ENCODE measurements around the gene SCIN. TPM values are rescaled to one million over a fixed set of nuclear protein-coding genes. Genes with fewer than 3 reads are reported as not detected.
"Not testable (repeated sequence)": the region's sequence is repeated elsewhere in the genome, so short reads cannot be mapped to it uniquely, and the experiment has no call there.

The SCIN gene
- not detected in 2 replicates for total RNA-seq (2014; rRNA removed; shearing (Covaris generic))

DNA sequence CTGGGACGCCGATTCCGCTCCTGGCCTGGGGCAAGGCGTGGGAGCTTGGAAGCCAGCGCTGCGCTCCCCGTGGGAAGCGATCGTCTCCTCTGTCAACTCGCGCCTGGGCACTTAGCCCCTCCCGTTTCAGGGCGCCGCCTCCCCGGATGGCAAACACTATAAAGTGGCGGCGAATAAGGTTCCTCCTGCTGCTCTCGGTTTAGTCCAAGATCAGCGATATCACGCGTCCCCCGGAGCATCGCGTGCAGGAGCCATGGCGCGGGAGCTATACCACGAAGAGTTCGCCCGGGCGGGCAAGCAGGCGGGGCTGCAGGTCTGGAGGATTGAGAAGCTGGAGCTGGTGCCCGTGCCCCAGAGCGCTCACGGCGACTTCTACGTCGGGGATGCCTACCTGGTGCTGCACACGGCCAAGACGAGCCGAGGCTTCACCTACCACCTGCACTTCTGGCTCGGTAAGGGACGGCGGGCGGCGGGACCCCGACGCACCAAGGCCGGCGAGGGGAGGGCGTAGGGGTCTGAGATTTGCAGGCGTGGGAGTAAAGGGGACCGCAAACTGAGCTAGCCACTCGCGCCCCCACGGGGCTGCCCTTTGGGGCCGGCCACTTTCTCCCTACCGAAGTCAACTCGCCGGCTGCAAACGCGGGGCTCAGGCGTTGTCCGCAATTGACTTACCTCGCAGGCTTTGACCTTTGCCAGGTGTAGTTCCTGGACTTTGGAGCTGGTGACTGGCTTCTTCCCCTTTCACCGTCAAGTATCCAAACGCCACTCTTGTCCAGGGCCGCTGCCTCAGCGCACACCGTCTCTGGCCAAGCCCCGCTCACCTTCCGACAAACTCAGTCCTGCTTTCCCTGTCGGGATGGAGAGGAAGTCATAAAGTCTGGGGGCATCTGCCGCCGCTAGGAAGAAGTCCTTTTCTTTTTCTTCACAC lies at the start of gene SCIN:
Gene SCIN, plus strand, starts transcription at position 187 of the 928 bp plus-strand sequence. Its CDS starts 67 bp downstream, at position 254.
- DNase-seq (ENCODE audit: low spot score), result no peak

DNA sequence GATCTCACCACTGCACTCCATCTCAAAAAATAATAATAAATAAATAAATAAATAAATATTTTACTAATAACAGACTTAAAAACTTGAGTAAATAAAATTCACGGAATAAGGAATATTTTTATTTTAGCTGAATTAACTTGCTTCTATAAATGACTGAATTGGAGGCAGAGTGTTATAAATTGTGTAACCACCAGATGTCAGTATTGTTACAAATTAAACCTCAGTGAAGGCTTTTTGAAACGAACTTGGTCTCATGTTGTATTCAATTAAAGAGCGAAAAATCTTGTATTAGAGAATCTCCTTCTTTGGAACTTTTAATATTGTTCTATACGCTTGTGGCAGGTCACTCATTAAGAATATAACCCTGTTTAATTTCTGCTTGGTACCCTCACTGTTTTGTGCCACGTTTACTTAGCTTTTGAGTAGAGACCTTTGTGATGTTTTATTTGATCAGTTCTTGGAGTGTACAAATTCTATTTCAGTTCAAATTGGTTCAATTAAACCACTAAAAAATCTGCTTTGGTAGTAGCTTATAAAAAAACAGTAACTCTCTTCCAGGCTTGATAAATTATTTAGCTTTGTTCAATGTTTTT lies 45.6 kb upstream of the SCIN start:
- DNase-seq (ENCODE audit: low spot score), result peak; percentile 56

DNA sequence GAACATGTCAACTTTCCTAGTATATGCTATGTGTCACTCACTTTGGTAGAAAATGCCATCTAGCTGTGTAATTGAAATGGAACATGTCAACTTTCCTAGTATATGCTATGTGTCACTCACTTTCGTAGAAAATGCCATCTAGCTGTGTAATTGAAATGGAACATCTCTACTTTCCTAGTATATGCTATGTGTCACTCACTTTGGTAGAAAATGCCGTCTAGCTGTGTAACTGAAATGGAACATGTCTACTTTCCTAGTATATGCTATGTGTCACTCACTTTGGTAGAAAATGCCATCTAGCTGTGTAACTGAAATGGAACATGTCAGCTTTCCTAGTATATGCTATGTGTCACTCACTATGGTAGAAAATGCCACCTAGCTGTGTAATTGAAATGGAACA lies 43.8 kb upstream of the SCIN start:
- DNase-seq (ENCODE audit: low spot score), result not testable (repeated sequence)

DNA sequence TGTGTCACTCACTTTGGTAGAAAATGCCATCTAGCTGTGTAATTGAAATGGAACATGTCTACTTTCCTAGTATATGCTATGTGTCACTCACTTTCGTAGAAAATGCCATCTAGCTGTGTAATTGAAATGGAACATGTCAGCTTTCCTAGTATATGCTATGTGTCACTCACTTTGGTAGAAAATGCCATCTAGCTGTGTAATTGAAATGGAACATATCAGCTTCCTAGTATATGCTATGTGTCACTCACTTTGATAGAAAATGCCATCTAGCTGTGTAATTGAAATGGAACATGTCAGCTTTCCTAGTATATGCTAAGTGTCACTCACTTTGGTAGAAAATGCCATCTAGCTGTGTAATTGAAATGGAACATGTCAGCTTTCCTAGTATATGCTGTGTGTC lies 42.9 kb upstream of the SCIN start:
- not testable (repeated sequence) for DNase-seq (ENCODE audit: low spot score)

DNA sequence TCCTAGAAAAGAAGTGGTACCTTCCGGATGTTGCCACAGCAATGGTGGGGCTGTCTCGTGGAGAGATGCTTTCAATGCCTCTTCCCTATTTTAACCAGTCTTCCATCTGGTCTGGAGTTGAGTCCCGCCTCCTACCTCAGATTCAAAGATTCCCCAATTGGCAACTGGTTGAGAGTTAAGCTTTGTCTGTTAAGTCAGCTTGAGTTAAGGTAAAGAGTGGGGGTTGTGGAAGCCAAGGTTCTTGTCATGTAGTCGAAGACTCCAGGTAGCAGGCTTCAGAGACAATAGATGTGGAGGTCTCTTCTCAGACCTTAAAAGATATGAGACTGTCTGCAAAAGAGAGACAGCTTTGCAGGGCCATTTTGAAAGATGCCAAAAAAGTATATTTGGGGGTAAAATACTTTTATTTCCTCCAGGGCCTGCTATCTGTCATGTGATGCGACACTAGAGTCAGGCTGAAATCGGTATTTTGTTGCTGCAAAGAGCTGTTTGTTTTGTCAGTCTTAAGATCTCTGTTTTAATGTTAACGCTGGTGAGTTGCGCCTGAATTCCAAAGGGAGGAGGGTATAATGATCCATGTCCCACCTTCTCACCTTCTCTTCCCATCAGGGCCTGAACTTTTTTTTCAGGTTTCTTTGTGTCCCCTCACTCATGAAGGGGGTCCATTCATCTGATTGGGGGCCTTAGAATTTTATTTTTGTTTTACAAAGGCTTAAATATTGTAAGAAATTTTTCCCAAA lies 40.4 kb upstream of the SCIN start:
- no peak for DNase-seq (ENCODE audit: low spot score)

DNA sequence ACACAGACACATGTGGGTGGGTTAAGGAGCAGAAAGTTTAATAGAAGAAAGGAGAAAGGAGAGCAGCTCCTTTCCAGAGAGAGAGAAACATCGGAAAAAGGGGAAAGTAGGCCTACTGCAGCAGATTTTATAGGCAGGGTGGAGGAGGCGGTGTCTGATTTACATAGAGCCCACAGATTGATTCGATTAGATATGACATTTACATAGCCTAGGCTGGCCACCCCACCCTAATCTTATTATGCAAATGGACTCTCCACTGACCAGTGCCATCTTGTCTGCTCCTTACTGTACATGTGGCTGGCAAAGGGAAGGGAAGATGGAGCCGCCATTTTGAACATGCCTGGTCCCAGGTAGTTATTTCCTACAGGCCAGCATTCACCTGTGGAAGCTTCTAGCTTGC lies 38.7 kb upstream of the SCIN start:
- DNase-seq (ENCODE audit: low spot score), result no peak

DNA sequence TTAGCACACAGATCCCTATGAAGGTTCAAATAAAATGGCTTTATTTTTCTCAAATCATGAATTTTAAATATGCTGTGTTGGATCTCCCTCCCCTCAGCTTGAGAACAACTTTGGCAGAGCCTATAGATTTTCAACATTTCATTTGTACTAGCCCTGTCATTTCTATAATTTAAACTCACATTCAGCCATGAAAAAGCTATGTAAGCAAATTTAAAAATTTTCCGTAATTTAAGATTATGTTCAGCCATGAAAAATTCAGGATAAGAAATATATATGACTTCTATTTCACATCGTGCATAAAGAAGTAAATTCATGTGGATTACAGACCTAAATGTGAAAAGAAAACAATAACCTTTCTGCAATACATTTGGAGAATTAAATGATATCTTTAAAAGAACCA lies 36.5 kb upstream of the SCIN start:
- no peak for DNase-seq (ENCODE audit: low spot score)

DNA sequence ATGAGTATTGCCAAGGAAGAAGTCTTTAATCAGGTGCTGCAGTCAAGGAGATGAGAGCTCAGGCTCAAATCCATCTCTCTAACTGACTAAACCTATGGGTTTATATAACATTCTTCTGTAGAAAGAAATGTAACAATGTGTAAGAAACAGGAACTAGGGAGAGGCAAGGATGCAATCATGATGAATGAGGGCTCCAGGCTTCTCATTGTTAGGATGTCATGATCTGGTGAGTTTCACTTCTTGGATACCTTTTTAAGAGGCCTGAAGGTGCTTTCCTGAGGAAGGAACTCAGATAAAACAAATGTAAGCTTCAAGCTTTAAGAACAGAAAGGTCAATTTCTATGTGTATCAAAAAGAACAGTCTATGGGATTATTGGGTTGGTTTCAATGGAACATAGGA lies 30.8 kb upstream of the SCIN start:
- no peak for DNase-seq (ENCODE audit: low spot score)

DNA sequence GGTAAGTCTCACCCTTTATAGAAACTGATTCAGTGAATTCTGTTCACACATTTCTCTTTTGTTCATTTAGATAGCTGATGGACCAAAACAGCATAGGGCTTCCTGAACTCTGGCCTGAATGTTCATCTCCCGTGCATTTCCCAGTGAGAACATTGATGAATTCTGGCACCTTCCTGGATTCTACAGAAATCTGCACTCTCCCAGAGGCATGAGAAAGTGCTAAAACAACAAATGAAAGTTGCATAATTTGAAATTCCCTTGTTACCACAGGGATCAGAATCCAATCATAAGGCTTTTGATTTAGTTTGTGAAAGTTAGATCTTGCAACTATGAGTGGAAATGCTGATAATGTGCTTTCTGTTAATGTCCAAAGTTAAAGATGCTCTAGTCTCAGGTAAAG lies 29.7 kb upstream of the SCIN start:
- DNase-seq (ENCODE audit: low spot score), result no peak

DNA sequence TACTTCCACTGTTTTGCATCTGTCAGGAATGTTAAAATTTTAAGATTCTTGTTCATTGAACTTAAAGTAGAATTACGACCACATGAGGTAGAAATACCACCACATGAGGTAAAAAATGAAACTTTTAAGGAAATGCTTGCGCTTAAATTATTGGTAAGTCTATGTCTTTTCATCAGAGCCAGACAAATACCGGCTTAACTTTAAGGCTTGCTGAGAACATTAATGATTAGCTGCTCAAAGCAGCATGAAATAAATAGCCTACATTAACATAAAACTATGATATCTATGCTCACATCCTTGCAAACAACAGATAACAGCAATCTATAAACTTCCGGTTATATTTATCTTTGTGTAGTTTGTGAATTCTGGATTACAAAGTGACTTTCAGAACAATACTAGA lies 26.9 kb upstream of the SCIN start:
- no peak for DNase-seq (ENCODE audit: low spot score)

DNA sequence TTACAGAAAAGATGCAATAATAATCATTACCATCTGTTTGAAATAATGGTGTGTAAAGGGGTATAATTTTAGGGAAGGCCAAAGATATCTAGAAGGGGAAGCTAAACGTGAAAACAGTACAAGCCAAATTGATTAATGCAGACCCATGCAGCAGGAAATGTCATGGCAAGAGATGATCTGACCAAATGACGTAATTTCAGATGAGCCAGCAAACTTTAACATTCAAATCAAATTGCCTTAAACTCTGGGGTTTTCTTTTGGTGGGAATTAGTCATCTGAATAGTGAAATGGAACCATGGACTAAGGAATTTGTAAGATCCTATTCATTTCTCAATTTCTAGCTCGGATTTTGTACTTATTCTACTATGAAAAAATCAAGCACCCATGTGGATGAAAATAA lies 21.4 kb upstream of the SCIN start:
- DNase-seq (ENCODE audit: low spot score), result no peak

DNA sequence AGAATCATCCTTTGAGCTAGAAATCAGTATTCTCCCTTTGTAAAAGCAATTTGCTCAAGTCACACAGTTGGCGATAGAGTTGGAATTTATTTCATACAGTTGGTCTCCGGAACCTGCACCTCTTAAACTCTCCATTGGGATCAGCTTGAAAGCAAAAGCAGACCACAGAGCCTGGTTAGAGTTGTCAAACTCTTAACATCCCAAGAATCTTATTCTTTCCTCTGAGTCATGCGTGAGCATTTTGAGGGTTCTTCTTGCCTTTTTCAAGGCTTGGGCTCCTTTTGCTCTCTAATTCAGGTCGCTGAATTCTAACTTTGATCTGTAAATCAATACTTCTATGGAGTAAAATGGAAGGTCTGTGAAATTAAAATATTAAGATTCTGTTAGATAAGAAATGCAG lies 19.6 kb upstream of the SCIN start:
- DNase-seq (ENCODE audit: low spot score), result peak; percentile 25

DNA sequence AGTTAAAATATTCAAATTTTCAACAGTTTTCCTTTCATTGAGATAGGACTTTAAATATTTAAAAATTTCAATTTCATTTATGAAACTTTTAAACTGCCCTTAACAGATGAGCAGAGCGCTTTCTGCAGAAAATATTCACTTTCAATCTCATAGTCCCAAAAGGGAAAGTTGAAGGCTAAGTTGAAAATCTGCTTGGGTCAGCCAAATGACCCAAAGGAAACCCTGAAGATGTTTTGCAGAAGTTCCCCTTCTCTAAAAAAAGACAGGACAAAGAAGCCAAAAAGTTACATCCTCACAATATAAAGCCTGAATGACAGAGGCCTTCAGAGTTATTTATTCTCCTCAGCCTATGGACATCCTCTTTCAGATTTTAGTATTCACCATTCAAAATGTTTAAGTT lies 17.6 kb upstream of the SCIN start:
- DNase-seq (ENCODE audit: low spot score), result no peak

DNA sequence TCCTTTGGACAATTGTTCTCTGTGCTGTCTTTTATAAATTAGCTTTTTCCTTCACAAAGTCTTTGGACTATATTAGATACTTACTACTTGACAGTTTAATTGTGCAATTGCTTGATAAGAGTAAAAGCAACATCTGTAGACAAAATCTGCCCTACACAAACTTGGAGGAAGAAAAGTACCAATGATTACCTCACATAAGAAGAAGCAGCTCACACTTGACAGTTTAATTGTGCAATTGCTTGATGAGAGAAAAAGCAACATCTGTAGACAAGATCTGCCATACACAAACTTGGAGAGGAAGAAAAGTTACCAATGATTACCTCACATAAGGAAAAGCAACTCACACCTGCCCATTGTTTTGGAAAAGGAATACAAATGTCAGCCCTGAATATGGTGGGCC lies 17.1 kb upstream of the SCIN start:
- DNase-seq (ENCODE audit: low spot score), result no peak

DNA sequence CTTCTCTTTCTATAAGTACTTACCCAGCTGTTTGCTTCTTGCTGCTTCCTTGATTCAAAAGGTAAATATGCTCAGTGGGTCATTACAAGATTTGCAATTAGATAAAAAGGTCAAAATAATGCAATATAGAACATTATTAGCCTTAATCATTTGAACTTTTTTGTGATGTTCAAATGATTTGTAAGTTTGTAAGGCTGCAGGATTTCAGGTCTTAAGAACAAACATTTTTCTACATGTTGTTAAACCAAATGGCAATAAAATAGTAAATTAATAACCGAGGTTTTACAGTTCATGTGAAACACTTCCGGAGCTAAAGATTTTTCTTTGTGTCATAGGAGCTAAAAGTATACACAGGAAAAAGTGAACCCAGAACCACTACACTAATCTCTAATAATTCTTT lies 16.2 kb upstream of the SCIN start:
- DNase-seq (ENCODE audit: low spot score), result no peak

DNA sequence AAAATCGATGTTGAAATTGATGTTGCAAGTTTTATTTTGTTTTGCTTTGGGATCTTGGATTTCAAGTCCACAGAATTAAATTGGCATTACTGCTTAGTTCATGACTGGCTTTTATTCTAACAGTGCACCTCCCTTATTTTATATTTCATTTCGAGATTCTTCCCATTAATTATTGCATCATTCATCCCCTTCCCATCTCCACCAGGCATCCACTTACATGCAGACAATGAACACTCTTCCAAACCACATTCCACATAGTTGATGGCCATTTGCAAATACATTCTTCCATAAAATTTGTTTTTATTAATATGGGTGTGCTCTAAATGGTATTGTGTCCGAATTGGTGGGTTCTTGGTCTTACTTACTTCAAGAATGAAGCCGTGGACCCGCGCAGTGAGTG lies 15.6 kb upstream of the SCIN start:
- DNase-seq (ENCODE audit: low spot score), result no peak

DNA sequence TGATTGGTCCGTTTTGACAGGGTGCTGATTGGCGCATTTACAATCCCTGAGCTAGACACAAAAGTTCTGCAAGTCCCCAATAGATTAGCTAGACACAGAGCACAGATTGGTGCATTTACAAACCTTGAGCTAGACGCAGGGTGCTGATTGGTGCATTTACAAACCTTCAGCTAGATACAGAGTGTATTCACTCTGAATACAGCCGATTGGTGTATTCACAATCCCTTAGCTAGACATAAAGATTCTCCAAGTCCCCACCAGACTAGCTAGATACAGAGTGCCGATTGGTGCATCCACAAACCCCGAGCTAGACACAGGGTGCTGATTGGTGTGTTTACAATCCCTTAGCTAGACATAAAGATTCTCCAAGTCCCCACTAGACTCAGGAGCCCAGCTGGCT lies 14.8 kb upstream of the SCIN start:
- not testable (repeated sequence) for DNase-seq (ENCODE audit: low spot score)

DNA sequence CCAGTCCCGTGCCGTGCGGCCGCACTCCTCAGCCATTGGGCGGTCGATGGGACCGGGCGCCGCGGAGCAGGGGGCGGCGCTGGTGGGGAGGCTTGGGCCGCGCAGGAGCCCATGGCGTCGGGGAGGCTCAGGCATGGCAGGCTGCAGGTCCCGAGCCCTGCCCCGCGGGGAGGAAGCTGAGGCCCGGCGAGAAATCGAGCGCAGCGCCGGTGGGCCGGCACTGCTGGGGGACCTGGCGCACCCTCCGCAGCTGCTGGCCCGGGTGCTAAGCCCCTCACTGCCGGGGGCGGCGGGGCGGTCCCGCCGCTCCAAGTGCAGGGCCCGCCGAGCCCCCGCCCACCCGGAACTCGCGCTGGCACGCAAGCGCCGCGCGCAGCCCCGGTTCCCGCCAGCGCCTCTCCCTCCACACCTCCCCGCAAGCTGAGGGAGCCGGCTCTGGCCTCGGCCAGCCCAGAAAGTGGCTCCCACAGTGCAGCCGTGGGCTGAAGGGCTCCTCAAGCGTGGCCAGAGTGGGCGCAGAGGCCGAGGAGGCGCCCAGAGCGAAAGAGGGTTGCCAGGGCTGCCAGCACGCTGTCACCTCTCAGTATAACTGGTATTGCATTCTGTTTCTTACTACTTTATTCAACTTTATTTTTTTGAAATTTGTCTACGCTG lies 14.3 kb upstream of the SCIN start:
- DNase-seq (ENCODE audit: low spot score), result not testable (repeated sequence)

DNA sequence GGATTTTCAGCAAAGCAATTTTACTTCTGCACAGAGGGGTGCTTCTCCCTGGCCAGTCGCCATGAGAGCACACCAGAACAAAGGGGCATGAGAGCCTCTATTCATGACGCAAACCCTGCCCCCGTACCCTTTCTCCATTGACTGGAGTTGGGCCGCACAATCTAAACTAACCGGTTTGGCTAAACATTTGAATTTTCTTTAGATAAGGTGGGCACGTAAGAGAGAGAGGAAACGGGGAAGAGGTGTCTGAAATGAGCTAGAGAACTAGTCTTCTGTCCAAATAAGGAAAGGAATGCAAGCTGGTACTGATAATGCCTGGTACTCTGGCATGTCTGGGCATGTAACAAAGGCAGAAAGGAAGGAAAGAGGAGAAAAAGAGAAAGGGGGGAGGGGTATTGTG lies 13.2 kb upstream of the SCIN start:
- DNase-seq (ENCODE audit: low spot score), result peak; percentile 36

DNA sequence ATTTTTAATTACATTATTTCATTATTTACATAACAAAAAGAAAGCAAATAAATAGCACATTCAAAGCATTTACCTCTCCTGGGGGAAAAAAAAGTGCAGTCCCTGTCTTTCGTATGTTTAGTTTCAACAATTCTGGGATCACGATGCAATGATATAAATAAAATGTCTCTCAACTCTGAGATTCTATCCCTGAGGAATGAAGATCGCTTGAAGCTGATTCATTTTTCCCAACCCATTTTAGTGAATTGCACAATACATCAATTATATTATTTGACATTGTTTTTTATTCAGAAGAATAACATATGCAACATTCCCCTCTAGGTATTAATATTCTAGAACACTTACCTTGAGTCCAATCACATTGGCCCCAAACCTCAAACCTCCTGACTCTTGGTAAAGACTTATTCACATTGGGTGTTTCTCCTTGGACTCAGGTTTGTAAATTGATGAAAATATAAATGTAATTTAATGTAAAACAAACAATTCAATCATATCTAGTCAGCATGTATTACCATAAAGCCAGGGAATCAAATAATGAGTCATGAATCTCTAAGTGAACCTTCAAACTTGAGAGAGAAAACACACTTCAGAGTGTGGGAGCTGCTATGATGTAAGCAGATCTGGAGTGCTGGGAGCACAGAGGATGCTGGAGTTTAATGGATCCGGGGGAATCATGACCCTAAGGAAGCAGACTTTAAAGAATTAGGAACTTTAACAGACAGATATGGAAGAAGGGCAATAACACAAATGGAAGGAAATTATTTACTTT lies 5.3 kb upstream of the SCIN start:
- DNase-seq (ENCODE audit: low spot score), result no peak

DNA sequence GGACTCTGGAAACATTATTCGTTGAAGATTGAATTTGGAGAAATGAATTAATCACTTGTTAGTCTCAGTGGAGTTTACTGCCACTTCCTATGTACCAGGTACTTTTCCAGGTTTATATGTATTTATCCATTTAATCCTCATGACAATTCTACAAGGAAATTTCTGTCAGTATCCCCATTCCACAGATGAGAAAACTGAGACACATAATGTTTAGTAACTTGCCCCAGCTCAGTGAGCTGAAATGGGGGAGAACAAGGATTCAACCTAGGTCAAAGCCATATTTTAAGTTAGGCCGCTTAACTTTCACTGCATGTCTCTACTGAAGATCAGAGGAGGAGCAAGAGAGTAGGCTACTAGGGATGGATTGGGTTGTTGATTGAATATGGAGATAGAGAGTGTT lies 4.6 kb upstream of the SCIN start:
- no peak for DNase-seq (ENCODE audit: low spot score)

Data from A172 (cell line).